GM06990 (cell line): Measurements from ENCODE around the gene RARG.

Experiments used
- DNase-seq: peaks from one replicate; pipeline ENCODE4 v3.0.0-alpha.2; 2011; ENCODE audit not compliant: insufficient read length; ENCODE audit errors: extremely low read depth
- H3K27me3 ChIP-seq: replicated peaks from 2 replicates; pipeline ENCODE4 v1.6.0; 2011; ENCODE audit warnings: low read length; ENCODE audit not compliant: control insufficient read depth, insufficient read depth
- H3K36me3 ChIP-seq: 2 replicates; pipeline ENCODE4 v1.5.1; 2011; ENCODE audit warnings: low read length; ENCODE audit not compliant: control insufficient read depth, insufficient read depth
- H3K4me3 ChIP-seq: replicated peaks from 2 replicates; pipeline ENCODE4 v1.5.1; 2011; ENCODE audit warnings: low read depth, mild to moderate bottlenecking, control low read depth, low read length
- CTCF ChIP-seq: IDR thresholded peaks from 2 replicates; pipeline ENCODE4 v1.5.1; 2011; ENCODE audit warnings: low read length, control low read depth, mild to moderate bottlenecking, inconsistent platforms; ENCODE audit not compliant: insufficient read depth, poor library complexity, severe bottlenecking

Gene RARG

GRCh38 chr12:53227836-53228235 lies 4.2 kb downstream of the RARG start:
- no peaks in the 10 kb centered on the region for H3K27me3 ChIP-seq
- no peaks in the 10 kb centered on the region for H3K36me3 ChIP-seq
- no peak overlapping the region for H3K4me3 ChIP-seq
- no peak for DNase-seq
- no peak for TF ChIP-seq CTCF

GRCh38 chr12:53227341-53227740 lies 4.7 kb downstream of the RARG start:
- Histone ChIP-seq H3K36me3 (no peaks in the 10 kb centered on the region), H3K4me3 (no peak overlapping the region), H3K27me3 (no peaks in the 10 kb centered on the region)
- TF ChIP-seq CTCF = no peak
- no peak for DNase-seq

DNA sequence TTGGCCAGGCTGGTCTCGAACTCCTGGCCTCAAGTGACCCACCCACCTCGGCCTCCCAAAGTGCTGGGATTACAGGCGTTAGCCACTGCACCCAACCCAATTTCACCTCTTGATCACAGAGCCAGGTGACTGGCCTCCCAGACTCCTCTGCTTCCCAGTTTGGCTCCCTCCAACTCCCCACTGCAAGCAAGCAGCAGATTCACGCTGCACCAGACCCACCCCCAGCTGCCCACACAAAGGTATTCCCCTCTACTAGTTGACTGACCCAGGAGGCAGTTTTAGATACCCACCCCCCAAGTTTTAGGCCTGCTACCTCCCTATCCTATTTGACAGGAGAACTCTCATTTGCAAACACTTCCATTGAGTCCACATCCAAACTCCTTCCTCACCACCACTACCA lies 5.2 kb downstream of the RARG start:
- TF ChIP-seq CTCF = no peak
- no peak for DNase-seq
- Histone ChIP-seq H3K4me3 (no peak overlapping the region), H3K27me3 (no peaks in the 10 kb centered on the region), H3K36me3 (no peaks in the 10 kb centered on the region)

DNA sequence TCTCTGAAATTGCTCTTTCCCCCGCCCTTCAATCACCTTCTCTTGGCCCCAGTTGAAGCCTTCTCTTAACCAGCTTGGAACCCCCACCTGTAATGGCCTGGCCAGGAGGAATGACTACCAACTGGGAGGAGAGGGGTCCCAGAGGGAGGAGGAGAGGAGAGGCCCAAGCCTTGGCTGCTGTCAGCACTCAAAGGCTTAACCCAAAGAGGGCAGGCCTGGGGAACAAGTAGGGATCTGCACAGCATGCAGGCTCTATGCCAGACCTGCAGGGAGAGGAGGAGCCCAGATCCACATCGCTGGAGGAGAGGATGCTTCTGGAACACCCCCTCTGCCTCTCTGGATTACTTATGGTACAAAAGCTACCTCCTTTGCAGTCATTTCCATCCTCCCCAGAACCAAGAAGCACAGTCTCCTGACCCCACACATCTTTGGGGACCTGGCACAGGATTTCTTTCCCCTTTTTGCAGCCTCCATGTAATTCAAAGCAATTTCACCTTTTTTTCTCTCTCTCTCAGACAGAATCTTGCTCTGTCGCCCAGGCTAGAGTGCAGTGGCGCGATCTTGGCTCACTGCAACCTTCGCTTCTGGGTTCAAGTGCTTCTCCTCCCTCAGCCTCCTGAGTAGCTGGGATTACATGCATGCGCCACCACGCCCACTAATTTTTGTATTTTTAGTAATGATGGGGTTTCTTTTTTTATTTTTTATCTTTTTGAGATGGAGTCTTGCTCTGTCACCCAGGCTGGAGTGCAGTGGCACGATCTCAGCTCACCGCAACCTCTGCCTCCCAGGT lies 6.2 kb downstream of the RARG start:
- Histone ChIP-seq H3K27me3 (no peaks in the 10 kb centered on the region), H3K4me3 (no peak overlapping the region), H3K36me3 (no peaks in the 10 kb centered on the region)
- TF ChIP-seq CTCF = no peak
- DNase-seq = no peak

DNA sequence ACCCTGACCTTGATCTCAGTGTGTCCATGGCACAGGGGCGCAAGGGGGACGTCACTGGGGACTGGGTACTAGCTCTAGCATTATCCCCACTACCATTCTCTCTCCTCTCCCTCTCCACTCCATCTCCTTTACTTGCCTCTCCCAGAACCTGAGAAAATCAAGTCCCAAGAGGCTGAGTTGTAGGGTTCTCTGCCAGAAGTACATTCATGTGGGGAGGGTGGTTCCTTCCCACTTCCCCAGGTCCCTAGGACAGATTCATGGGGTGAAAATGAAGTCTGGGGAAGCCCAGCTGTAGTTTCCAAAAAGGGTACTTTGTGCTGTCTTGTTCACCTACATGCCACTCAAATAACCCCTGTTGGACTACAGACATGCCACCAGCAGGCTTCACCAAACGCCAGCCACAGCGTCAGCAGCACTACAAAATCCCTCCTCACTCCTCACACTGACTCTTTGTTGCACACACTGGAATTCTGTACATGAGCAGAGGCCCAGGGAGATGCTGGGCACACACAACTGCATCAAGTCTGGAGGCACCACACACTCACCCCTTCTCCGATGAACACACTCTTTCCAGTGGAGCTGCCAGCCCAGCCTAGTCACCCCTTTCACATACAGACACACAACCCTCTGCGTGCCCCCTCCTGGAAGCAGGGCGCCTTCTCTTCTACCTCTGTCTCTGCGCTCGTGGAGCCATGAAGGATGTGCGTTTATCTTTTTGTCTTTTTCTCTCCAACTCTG lies 6.9 kb downstream of the RARG start:
- Histone ChIP-seq H3K36me3 (no peaks in the 10 kb centered on the region), H3K27me3 (no peaks in the 10 kb centered on the region), H3K4me3 (no peak overlapping the region)
- no peak for DNase-seq
- no peak for TF ChIP-seq CTCF
